Measurements from ENCODE around the gene ATXN7L2.
A peak's percentile ranks its signal among the peaks of the same experiment; 100 is the strongest.

The ATXN7L2 gene

GRCh38 chr1:109466452-109467300 lies 17.0 kb upstream of the ATXN7L2 start, which contains the start of gene SYPL2 (continued):
- TF ChIP-seq ZNF747 (tag by site-specific recombination; IDR thresholded peaks at IDR 0.05), result no peak
- TF ChIP-seq PATZ1 (tag by site-specific recombination; IDR thresholded peaks at IDR 0.05), result peak; percentile 68
- TF ChIP-seq ZNF501 (tag by site-specific recombination; IDR thresholded peaks at IDR 0.05), result no peak
- no peak for TF ChIP-seq FEZF1 (tag by site-specific recombination; IDR thresholded peaks at IDR 0.05)
- TF ChIP-seq, protein P1, sequence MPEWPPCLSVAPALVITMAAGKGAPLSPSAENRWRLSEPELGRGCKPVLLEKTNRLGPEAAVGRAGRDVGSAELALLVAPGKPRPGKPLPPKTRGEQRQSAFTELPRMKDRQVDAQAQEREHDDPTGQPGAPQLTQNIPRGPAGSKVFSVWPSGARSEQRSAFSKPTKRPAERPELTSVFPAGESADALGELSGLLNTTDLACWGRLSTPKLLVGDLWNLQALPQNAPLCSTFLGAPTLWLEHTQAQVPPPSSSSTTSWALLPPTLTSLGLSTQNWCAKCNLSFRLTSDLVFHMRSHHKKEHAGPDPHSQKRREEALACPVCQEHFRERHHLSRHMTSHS (tag by site-specific recombination; IDR thresholded peaks at IDR 0.05), result no peak
- TF ChIP-seq ZNF654 (tag by site-specific recombination; IDR thresholded peaks at IDR 0.05; ENCODE audit: low read depth), result no peak
- TF ChIP-seq ZNF629 (tag by site-specific recombination; IDR thresholded peaks at IDR 0.05), result no peak
- TF ChIP-seq, protein P2, sequence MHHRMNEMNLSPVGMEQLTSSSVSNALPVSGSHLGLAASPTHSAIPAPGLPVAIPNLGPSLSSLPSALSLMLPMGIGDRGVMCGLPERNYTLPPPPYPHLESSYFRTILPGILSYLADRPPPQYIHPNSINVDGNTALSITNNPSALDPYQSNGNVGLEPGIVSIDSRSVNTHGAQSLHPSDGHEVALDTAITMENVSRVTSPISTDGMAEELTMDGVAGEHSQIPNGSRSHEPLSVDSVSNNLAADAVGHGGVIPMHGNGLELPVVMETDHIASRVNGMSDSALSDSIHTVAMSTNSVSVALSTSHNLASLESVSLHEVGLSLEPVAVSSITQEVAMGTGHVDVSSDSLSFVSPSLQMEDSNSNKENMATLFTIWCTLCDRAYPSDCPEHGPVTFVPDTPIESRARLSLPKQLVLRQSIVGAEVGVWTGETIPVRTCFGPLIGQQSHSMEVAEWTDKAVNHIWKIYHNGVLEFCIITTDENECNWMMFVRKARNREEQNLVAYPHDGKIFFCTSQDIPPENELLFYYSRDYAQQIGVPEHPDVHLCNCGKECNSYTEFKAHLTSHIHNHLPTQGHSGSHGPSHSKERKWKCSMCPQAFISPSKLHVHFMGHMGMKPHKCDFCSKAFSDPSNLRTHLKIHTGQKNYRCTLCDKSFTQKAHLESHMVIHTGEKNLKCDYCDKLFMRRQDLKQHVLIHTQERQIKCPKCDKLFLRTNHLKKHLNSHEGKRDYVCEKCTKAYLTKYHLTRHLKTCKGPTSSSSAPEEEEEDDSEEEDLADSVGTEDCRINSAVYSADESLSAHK (tag by site-specific recombination; IDR thresholded peaks at IDR 0.05), result no peak
- peak; percentile 64; the same call in 1 of the 2 replicates for TF ChIP-seq GLIS2 (tag by site-specific recombination; IDR thresholded peaks at IDR 0.05)
- no peak for TF ChIP-seq ZNF580 (tag by site-specific recombination; IDR thresholded peaks at IDR 0.05)
- no peak for TF ChIP-seq ZFP41 (tag by site-specific recombination; IDR thresholded peaks at IDR 0.05; ENCODE audit: borderline replicate concordance)
- TF ChIP-seq SP7 (tag by site-specific recombination; IDR thresholded peaks at IDR 0.05), result peak; percentile 16; the same call in 1 of the 2 replicates
- TF ChIP-seq, protein P3, sequence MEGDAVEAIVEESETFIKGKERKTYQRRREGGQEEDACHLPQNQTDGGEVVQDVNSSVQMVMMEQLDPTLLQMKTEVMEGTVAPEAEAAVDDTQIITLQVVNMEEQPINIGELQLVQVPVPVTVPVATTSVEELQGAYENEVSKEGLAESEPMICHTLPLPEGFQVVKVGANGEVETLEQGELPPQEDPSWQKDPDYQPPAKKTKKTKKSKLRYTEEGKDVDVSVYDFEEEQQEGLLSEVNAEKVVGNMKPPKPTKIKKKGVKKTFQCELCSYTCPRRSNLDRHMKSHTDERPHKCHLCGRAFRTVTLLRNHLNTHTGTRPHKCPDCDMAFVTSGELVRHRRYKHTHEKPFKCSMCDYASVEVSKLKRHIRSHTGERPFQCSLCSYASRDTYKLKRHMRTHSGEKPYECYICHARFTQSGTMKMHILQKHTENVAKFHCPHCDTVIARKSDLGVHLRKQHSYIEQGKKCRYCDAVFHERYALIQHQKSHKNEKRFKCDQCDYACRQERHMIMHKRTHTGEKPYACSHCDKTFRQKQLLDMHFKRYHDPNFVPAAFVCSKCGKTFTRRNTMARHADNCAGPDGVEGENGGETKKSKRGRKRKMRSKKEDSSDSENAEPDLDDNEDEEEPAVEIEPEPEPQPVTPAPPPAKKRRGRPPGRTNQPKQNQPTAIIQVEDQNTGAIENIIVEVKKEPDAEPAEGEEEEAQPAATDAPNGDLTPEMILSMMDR (tag by site-specific recombination; IDR thresholded peaks at IDR 0.05), result no peak; the same call in 1 of the 2 replicates
- peak; percentile 70 for TF ChIP-seq ZFHX2 (tag by site-specific recombination; conservative IDR thresholded peaks at IDR 0.05)
- no peak for TF ChIP-seq PRDM2 (tag by site-specific recombination; IDR thresholded peaks at IDR 0.05; ENCODE audit: borderline replicate concordance)
- no peak for TF ChIP-seq ZNF701 (tag by site-specific recombination; IDR thresholded peaks at IDR 0.05)
- TF ChIP-seq WT1 (tag by site-specific recombination; IDR thresholded peaks at IDR 0.05), result no peak
- no peak for TF ChIP-seq ZNF692 (tag by site-specific recombination; IDR thresholded peaks at IDR 0.05)
- TF ChIP-seq, protein P4, sequence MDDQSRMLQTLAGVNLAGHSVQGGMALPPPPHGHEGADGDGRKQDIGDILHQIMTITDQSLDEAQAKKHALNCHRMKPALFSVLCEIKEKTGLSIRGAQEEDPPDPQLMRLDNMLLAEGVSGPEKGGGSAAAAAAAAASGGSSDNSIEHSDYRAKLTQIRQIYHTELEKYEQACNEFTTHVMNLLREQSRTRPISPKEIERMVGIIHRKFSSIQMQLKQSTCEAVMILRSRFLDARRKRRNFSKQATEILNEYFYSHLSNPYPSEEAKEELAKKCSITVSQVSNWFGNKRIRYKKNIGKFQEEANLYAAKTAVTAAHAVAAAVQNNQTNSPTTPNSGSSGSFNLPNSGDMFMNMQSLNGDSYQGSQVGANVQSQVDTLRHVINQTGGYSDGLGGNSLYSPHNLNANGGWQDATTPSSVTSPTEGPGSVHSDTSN (CRISPR knock-in tag; IDR thresholded peaks at IDR 0.05), result no peak
- no peak for TF ChIP-seq ZNF341 (tag by site-specific recombination; IDR thresholded peaks at IDR 0.05; ENCODE audit: low read depth)
- no peak for TF ChIP-seq ZNF560 (tag by site-specific recombination; IDR thresholded peaks at IDR 0.05; ENCODE audit: borderline replicate concordance)
- no peak for TF ChIP-seq ZNF211 (tag by site-specific recombination; IDR thresholded peaks at IDR 0.05; ENCODE audit: low read depth)
